Suprapubic skin (tissue), 4 donors: ENCODE data around the gene PLSCR5. TPM values are rescaled to one million over a fixed set of nuclear protein-coding genes. Genes with fewer than 3 reads are reported as not detected.

Experiments used
- DNase-seq, 2 donors: peaks; one replicate each; pipeline ENCODE4 v3.0.0-alpha.2; 2019; ENCODE audit warnings: low spot score in 2 of 2
- H3K27ac ChIP-seq: fragments of 200-600 bp; sonication (generic); one replicate; pipeline ENCODE4 v1.5.1; 2019
- H3K27me3 ChIP-seq: fragments of 200-600 bp; sonication (generic); one replicate; pipeline ENCODE4 v1.5.1; 2019
- H3K36me3 ChIP-seq: fragments of 200-600 bp; sonication (generic); one replicate; pipeline ENCODE4 v1.5.1; 2019
- H3K4me1 ChIP-seq: fragments of 200-600 bp; sonication (generic); one replicate; pipeline ENCODE4 v1.5.1; 2019
- H3K4me3 ChIP-seq: fragments of 200-600 bp; sonication (generic); one replicate; pipeline ENCODE4 v1.5.1; 2019; ENCODE audit warnings: mild to moderate bottlenecking
- H3K9me3 ChIP-seq: fragments of 200-600 bp; sonication (generic); one replicate; pipeline ENCODE4 v1.5.1; 2019
- EP300 ChIP-seq: sonication (generic); formaldehyde crosslinking; IDR thresholded peaks from one replicate; pipeline ENCODE4 v1.6.1; 2017; ENCODE audit warnings: antibody characterized with exemption
- POLR2A ChIP-seq, 2 donors: fragments of 450-650 bp; IDR thresholded peaks; one replicate each; pipeline ENCODE4 v1.6.1; 2017; ENCODE audit warnings: antibody characterized with exemption in 2 of 2, mild to moderate bottlenecking in 2 of 2, moderate library complexity in 2 of 2
- POLR2AphosphoS5 ChIP-seq, 3 donors: sonication (generic); formaldehyde crosslinking; IDR thresholded peaks; one replicate each; pipeline ENCODE4 v1.6.1; 2017; ENCODE audit warnings: antibody characterized with exemption in 3 of 3
- WGBS: methylation state at CpG from one replicate; pipeline ENCODE4 v1.1.5; 2018; 5-methylcytosine and 5-hydroxymethylcytosine counted together
- total RNA-seq, 4 donors: library from RNA; depleted of rRNA; stranded (reverse); fragments of >200 nt; gene quantifications; one replicate each; pipeline ENCODE4 v1.1.0, GENCODE V29; 2016
- TF ChIP-seq, protein P1 (sequence below), 2 donors: fragments of 200-600 bp in 1 of 2; fragments of 450-650 bp in 1 of 2; sonication (generic) in 1 of 2; IDR thresholded peaks; one replicate each; pipeline ENCODE4 v1.5.1; 2016 to 2019; ENCODE audit warnings: antibody characterized with exemption in 2 of 2, mild to moderate bottlenecking in 1 of 2, moderate library complexity in 1 of 2

Gene PLSCR5
- total RNA-seq, 4 donors from 2014 or later = not detected

DNA sequence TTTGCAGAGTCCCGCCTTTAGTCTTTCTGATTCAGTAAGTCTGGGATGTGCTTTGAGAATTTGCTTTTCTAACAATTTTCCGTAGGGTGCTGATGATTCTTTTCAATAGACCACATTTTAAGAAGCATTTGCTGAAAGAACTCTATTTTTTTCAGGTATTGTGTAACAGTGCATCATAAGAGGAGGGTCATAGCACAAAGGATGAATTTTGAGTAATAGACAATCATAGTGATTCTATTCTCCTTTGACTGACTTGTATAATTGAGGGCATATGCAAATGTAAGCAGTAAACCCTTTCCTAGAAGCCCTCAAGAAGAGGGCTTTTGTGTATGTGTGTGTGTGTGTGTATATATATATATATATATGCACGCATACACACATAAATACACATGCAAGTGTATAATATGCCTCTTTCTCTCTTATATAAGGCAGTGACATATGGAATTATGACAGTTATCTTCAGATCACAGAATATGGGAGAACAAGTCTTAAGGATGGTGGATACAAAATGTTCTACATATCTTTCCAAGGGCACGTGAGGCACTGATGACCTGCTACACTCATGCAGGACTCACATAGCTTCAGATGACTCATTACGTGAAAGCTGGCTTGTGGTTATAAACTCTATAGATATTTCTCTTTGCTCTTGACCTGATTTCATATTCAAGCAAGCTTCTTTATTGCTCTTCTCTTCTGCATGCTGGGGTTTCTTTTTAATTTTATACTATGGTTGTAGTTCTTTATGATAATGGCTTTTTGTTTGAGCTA, 54.2 kb downstream of the PLSCR5 start:
- no peak overlapping the region for H3K27ac ChIP-seq
- 82% methylated on average over 5 of the region's 5 CpGs for WGBS
- no peaks in the 10 kb centered on the region for H3K27me3 ChIP-seq

DNA sequence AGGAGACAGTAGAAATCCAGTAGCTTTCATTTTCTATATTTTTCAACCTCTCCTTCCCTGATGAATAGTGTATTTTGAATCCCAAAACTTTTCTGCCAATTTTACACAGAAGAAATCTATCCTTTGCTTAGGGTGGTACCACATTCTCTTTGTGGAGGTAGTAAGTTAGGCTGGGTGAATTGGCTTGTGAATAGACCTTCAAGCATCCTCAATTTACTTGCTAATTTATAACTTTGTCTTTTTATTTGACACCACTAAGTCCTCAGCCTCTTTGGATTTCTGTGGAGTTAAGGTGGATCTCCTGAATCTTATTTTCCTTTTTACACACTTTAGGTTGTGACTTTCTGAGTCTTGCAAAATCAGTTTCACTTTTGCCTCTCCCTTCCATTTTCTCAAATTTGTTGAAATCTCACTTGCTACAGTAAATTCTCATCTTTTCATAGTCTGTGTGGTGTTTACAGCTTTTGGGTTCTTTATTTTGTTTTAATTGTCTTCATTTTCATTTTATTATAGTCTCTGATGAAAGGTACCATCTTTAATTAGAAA, 55.0 kb downstream of the PLSCR5 start:
- Histone ChIP-seq H3K36me3 (no peaks in the 10 kb centered on the region), H3K27me3 (no peaks in the 10 kb centered on the region), H3K4me1 (peaks cover 1% of the 10 kb centered on the region), H3K9me3 (no peaks in the 10 kb centered on the region), H3K4me3 (no peak overlapping the region), H3K27ac (no peak overlapping the region)
- DNase-seq = no peak
- TF ChIP-seq, protein P1, sequence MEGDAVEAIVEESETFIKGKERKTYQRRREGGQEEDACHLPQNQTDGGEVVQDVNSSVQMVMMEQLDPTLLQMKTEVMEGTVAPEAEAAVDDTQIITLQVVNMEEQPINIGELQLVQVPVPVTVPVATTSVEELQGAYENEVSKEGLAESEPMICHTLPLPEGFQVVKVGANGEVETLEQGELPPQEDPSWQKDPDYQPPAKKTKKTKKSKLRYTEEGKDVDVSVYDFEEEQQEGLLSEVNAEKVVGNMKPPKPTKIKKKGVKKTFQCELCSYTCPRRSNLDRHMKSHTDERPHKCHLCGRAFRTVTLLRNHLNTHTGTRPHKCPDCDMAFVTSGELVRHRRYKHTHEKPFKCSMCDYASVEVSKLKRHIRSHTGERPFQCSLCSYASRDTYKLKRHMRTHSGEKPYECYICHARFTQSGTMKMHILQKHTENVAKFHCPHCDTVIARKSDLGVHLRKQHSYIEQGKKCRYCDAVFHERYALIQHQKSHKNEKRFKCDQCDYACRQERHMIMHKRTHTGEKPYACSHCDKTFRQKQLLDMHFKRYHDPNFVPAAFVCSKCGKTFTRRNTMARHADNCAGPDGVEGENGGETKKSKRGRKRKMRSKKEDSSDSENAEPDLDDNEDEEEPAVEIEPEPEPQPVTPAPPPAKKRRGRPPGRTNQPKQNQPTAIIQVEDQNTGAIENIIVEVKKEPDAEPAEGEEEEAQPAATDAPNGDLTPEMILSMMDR (IDR thresholded peaks at IDR 0.05) = no peak
- TF ChIP-seq EP300 (no peak), POLR2AphosphoS5 (IDR thresholded peaks at IDR 0.05) (no peak), POLR2A (IDR thresholded peaks at IDR 0.05) (no peak)

More for the DNA sequence above, 54.2 kb downstream of the PLSCR5 start:
- Histone ChIP-seq H3K9me3 (no peaks in the 10 kb centered on the region), H3K4me3 (no peak overlapping the region), H3K4me1 (no peaks in the 10 kb centered on the region), H3K36me3 (no peaks in the 10 kb centered on the region)
- TF ChIP-seq POLR2AphosphoS5 (IDR thresholded peaks at IDR 0.05) = no peak
- no peak for TF ChIP-seq POLR2A (IDR thresholded peaks at IDR 0.05)
- TF ChIP-seq, protein P1 (IDR thresholded peaks at IDR 0.05) = no peak
- no peak for TF ChIP-seq EP300
- no peak for DNase-seq

DNA sequence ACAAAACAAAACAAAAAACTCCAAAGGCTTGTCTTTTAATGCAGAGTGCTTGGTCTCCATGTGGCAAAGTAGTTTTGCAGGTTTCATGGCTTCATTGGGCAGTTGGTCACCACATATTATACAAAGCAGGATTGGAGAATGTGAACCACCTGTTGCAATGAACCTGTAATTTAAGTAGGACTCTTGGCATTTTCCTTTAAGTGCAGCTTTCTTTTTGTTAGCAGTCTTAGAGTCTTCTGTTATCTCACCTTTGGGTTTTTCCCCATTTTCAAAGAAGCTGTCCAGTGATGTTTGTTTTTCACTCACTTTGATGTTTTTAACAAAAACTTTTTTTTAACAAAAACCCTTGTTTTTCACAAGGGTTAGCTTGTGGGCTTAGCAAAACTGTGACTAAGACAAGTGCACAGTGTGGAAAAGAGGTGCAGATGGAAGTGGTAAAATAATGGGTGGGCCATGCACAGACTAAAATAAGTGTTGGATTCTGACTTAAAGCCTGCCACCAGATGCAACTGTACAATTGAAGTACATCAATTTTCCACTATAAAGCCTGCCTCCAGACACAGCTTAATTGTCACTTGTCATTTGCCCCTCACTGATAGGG, 57.8 kb downstream of the PLSCR5 start:
- Histone ChIP-seq H3K27me3 (no peaks in the 10 kb centered on the region), H3K4me1 (peaks cover 16% of the 10 kb centered on the region), H3K36me3 (no peaks in the 10 kb centered on the region), H3K27ac (no peak overlapping the region), H3K4me3 (no peak overlapping the region), H3K9me3 (no peaks in the 10 kb centered on the region)
- TF ChIP-seq, protein P1 (IDR thresholded peaks at IDR 0.05) = no peak
- no peak for TF ChIP-seq POLR2AphosphoS5 (IDR thresholded peaks at IDR 0.05)
- TF ChIP-seq EP300 = no peak
- TF ChIP-seq POLR2A (IDR thresholded peaks at IDR 0.05) = no peak
- no peak for DNase-seq

DNA sequence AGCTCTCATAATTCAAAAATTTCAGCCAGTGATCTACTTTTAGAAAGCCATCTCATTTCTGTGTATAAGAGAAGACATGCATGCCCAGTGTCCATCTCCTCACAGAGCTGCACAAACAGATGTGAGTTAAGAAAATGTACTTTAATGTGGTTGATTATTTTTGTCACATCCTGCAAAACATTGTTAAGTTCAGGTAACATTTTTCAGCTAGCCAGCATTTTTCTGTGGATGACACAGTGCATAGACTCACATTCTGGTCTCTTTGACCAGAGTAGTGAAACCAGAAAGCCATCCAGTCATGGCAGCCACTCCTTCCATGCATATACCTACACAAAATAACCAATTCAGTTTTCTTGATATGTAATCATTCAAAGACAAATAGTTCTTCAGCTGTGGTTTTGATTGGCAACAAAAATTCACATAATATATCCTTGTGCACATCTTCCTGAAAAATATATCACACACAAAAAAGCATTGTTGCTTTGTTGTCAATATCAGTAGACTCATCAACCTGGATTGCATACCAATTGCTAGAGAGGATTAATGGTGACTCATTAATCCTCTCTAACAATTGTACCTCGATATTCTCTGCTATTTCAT, 58.7 kb downstream of the PLSCR5 start:
- no peaks in the 10 kb centered on the region for H3K27me3 ChIP-seq
- H3K4me1 ChIP-seq = peaks cover 25% of the 10 kb centered on the region
- 69% methylated on average over 1 of the region's 1 CpG for WGBS
- no peak for DNase-seq
- H3K4me3 ChIP-seq = no peak overlapping the region
- H3K27ac ChIP-seq = no peak overlapping the region
- no peaks in the 10 kb centered on the region for H3K9me3 ChIP-seq
- no peaks in the 10 kb centered on the region for H3K36me3 ChIP-seq
- TF ChIP-seq, protein P1 (IDR thresholded peaks at IDR 0.05) = no peak
- TF ChIP-seq EP300 (no peak), POLR2AphosphoS5 (IDR thresholded peaks at IDR 0.05) (no peak), POLR2A (IDR thresholded peaks at IDR 0.05) (no peak)
